HL-60 (cell line): ENCODE data around the gene TTLL7.

ENCODE experiments used
- POLR2AphosphoS5 ChIP-seq: IDR thresholded peaks from 2 replicates; pipeline ENCODE4 v1.6.1; 2012; ENCODE audit warnings: low read depth
- TF ChIP-seq, protein P1 (sequence below): IDR thresholded peaks from one replicate; pipeline ENCODE4 v1.5.1; 2011; ENCODE audit warnings: low read length, control low read depth, inconsistent platforms; ENCODE audit not compliant: insufficient read depth
- TF ChIP-seq, protein P2 (sequence below): IDR thresholded peaks from 2 replicates; pipeline ENCODE4 v1.6.1; 2012; ENCODE audit warnings: low read depth; ENCODE audit not compliant: insufficient replicate concordance

DNA sequence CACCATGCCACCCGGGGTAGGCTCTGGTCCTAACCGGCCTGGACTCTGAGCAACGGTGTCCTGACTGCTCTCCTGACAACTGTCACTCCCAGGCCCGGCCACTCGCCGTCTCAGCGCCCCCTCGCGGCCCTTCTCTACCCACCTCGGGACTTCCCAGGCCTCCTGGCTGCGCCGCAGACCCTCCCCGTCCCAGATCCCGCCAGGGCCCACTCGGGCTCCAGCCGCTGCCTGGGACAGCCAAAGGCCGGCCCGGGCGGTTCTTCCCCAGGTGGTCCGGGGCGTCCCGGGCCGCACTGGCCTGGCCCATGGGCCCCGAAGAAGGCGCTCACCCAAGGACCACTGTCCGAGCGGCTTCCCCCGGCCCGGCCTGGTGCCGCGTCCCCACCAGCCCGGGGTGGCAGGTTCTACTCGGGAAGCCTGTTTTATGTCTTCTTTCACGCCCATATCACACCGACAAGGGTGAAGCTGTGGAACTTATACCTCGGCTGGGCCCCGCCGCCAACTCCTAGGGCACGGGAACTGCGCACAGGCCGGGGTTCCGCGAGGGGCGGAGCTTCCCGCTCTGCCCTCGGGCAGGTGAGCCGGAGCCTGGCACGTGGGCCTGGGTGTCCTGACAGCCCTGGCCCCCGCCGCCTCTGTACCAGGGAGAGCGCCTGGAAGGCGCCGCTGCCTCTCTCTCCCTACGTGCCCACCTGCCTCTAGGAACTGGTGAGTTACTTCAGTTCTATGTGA is 138.3 kb downstream of the TTLL7 start:
- TF ChIP-seq, protein P1, sequence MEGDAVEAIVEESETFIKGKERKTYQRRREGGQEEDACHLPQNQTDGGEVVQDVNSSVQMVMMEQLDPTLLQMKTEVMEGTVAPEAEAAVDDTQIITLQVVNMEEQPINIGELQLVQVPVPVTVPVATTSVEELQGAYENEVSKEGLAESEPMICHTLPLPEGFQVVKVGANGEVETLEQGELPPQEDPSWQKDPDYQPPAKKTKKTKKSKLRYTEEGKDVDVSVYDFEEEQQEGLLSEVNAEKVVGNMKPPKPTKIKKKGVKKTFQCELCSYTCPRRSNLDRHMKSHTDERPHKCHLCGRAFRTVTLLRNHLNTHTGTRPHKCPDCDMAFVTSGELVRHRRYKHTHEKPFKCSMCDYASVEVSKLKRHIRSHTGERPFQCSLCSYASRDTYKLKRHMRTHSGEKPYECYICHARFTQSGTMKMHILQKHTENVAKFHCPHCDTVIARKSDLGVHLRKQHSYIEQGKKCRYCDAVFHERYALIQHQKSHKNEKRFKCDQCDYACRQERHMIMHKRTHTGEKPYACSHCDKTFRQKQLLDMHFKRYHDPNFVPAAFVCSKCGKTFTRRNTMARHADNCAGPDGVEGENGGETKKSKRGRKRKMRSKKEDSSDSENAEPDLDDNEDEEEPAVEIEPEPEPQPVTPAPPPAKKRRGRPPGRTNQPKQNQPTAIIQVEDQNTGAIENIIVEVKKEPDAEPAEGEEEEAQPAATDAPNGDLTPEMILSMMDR, result peak; percentile 12
- TF ChIP-seq, protein P2, sequence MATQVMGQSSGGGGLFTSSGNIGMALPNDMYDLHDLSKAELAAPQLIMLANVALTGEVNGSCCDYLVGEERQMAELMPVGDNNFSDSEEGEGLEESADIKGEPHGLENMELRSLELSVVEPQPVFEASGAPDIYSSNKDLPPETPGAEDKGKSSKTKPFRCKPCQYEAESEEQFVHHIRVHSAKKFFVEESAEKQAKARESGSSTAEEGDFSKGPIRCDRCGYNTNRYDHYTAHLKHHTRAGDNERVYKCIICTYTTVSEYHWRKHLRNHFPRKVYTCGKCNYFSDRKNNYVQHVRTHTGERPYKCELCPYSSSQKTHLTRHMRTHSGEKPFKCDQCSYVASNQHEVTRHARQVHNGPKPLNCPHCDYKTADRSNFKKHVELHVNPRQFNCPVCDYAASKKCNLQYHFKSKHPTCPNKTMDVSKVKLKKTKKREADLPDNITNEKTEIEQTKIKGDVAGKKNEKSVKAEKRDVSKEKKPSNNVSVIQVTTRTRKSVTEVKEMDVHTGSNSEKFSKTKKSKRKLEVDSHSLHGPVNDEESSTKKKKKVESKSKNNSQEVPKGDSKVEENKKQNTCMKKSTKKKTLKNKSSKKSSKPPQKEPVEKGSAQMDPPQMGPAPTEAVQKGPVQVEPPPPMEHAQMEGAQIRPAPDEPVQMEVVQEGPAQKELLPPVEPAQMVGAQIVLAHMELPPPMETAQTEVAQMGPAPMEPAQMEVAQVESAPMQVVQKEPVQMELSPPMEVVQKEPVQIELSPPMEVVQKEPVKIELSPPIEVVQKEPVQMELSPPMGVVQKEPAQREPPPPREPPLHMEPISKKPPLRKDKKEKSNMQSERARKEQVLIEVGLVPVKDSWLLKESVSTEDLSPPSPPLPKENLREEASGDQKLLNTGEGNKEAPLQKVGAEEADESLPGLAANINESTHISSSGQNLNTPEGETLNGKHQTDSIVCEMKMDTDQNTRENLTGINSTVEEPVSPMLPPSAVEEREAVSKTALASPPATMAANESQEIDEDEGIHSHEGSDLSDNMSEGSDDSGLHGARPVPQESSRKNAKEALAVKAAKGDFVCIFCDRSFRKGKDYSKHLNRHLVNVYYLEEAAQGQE, result no peak
- no peak for TF ChIP-seq POLR2AphosphoS5
